GM12865 (cell line): ENCODE measurements around the gene ZNF618.

ENCODE experiments used
- DNase-seq: peaks from one replicate; pipeline ENCODE4 v3.0.0; 2010; ENCODE audit warnings: low read depth
- H3K4me3 ChIP-seq: 2 replicates; pipeline ENCODE4 v1.5.1; 2011; ENCODE audit warnings: mild to moderate bottlenecking, low read depth, low read length, control low read depth
- TF ChIP-seq, protein P1 (sequence below): IDR thresholded peaks from 2 replicates; pipeline ENCODE4 v1.5.1; 2011; ENCODE audit warnings: low read length, control low read depth, low read depth, inconsistent platforms; ENCODE audit not compliant: insufficient read depth; ENCODE audit errors: missing control alignments

ZNF618 gene

DNA sequence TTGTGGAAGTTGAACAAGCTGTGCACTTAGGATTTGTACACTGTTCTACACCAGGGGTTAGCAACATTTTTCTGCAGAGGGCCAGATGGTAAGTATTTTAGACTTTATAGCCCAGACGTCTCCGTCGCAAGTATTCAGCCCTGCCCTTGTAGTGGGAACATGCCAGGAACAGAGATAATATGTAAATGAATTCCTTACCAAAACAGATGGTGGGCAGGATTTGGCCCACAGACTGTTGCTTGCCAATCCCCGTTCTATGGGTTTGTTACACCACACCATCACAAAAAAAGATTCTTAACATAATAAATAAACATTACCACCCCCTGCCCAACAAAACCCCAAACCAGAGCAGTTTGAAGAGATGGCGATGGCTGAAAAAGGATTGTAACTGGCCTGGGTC lies 127.6 kb downstream of the ZNF618 start:
- no peak for DNase-seq
- H3K4me3 ChIP-seq: no peak overlapping the region
- TF ChIP-seq, protein P1, sequence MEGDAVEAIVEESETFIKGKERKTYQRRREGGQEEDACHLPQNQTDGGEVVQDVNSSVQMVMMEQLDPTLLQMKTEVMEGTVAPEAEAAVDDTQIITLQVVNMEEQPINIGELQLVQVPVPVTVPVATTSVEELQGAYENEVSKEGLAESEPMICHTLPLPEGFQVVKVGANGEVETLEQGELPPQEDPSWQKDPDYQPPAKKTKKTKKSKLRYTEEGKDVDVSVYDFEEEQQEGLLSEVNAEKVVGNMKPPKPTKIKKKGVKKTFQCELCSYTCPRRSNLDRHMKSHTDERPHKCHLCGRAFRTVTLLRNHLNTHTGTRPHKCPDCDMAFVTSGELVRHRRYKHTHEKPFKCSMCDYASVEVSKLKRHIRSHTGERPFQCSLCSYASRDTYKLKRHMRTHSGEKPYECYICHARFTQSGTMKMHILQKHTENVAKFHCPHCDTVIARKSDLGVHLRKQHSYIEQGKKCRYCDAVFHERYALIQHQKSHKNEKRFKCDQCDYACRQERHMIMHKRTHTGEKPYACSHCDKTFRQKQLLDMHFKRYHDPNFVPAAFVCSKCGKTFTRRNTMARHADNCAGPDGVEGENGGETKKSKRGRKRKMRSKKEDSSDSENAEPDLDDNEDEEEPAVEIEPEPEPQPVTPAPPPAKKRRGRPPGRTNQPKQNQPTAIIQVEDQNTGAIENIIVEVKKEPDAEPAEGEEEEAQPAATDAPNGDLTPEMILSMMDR: no peak

GRCh38 chr9:114004221-114004716 lies 128.2 kb downstream of the ZNF618 start:
- TF ChIP-seq, protein P1: no peak
- DNase-seq: no peak
- H3K4me3 ChIP-seq: no peak overlapping the region

GRCh38 chr9:114005371-114006154 lies 129.5 kb downstream of the ZNF618 start:
- TF ChIP-seq, protein P1: no peak
- no peak overlapping the region for H3K4me3 ChIP-seq
- DNase-seq: no peak

DNA sequence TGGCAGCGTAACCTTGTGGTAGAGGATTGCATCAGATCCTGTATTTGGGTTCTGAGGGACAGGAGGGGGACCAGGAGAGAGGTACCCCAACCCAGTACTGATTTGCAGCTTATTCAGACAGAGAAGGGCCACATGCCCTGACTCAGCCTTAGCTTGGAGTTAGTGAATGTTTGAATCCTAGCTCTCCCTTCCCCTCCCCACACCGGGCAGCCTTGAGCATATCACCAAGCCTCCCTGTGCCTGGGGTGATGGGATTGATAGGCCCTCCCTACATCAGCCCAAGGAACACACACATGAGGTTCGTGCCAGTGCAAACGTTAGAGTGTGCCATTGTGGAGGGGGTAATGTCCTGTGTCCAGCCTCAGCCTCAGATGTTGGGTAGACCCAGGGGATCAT lies 130.0 kb downstream of the ZNF618 start:
- no peak for DNase-seq
- no peak overlapping the region for H3K4me3 ChIP-seq
- TF ChIP-seq, protein P1: no peak

- TF ChIP-seq, protein P1: no peak
- DNase-seq: no peak
- no peak overlapping the region for H3K4me3 ChIP-seq
Observed at GRCh38 chr9:114006931-114007691, 131.0 kb downstream of the ZNF618 start.

- DNase-seq: no peak
- H3K4me3 ChIP-seq: no peak overlapping the region
- TF ChIP-seq, protein P1: no peak
Observed at GRCh38 chr9:114007991-114008666, 132.0 kb downstream of the ZNF618 start.
